ENCODE data around the gene VGLL4. TPM values are rescaled to one million over a fixed set of nuclear protein-coding genes. Genes with fewer than 3 reads are reported as not detected.

Gene VGLL4
- total RNA-seq, 2 experiments from 2014 or later = 36.1 to 74.5 TPM

GRCh38 chr3:11551036-11551435, 92.7 kb downstream of the VGLL4 start:
- intact Hi-C loops (cut with micrococcal nuclease; ENCODE audit: unreplicated experiment) = no loop called here
- TF ChIP-seq, protein P1, sequence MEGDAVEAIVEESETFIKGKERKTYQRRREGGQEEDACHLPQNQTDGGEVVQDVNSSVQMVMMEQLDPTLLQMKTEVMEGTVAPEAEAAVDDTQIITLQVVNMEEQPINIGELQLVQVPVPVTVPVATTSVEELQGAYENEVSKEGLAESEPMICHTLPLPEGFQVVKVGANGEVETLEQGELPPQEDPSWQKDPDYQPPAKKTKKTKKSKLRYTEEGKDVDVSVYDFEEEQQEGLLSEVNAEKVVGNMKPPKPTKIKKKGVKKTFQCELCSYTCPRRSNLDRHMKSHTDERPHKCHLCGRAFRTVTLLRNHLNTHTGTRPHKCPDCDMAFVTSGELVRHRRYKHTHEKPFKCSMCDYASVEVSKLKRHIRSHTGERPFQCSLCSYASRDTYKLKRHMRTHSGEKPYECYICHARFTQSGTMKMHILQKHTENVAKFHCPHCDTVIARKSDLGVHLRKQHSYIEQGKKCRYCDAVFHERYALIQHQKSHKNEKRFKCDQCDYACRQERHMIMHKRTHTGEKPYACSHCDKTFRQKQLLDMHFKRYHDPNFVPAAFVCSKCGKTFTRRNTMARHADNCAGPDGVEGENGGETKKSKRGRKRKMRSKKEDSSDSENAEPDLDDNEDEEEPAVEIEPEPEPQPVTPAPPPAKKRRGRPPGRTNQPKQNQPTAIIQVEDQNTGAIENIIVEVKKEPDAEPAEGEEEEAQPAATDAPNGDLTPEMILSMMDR (conservative IDR thresholded peaks at IDR 0.05; ENCODE audit: low read length) = no peak
- no peaks in the 10 kb centered on the region for H3K9me2 ChIP-seq (ENCODE audit: insufficient read depth, low read length)
- no peak overlapping the region for H3K4me3 ChIP-seq (ENCODE audit: low read depth, low read length, poor library complexity, severe bottlenecking)
- H3K4me1 ChIP-seq (ENCODE audit: insufficient read depth, low read length, poor library complexity, severe bottlenecking) = peaks cover 18% of the 10 kb centered on the region
- H3K9me3 ChIP-seq (ENCODE audit: low read length) = no peaks in the 10 kb centered on the region
- no TSS peak for BruUV-seq (replicated peaks)
- H3K79me2 ChIP-seq (ENCODE audit: insufficient read depth, low read depth, low read length) = no peaks in the 10 kb centered on the region
- H2AFZ ChIP-seq (ENCODE audit: low read length) = no peak overlapping the region
- no peaks in the 10 kb centered on the region for H4K20me1 ChIP-seq (ENCODE audit: insufficient read depth, low read length)
- no peak overlapping the region for H3K4me2 ChIP-seq (ENCODE audit: low read length)
- DNase-seq (ENCODE audit: low spot score) = no peak
- H3K36me3 ChIP-seq (ENCODE audit: insufficient read depth, low read length) = peaks cover 26% of the 10 kb centered on the region
- CTCF ChIA-PET (ENCODE audit: unreplicated experiment) = no interaction called here
- H3K27ac ChIP-seq (ENCODE audit: low read depth, low read length, poor library complexity, severe bottlenecking) = no peak overlapping the region
- POLR2A ChIA-PET = no interaction called here

GRCh38 chr3:11549580-11550140, 94.1 kb downstream of the VGLL4 start:
- H3K9me2 ChIP-seq (ENCODE audit: insufficient read depth, low read length) = no peaks in the 10 kb centered on the region
- H3K4me1 ChIP-seq (ENCODE audit: insufficient read depth, low read length, poor library complexity, severe bottlenecking) = peaks cover 18% of the 10 kb centered on the region
- no peaks in the 10 kb centered on the region for H4K20me1 ChIP-seq (ENCODE audit: insufficient read depth, low read length)
- no peaks in the 10 kb centered on the region for H3K9me3 ChIP-seq (ENCODE audit: low read length)
- no peak for TF ChIP-seq EZH2phosphoT487 (IDR thresholded peaks at IDR 0.05; ENCODE audit: borderline replicate concordance, low read depth, low read length)
- TF ChIP-seq, protein P1 (conservative IDR thresholded peaks at IDR 0.05; ENCODE audit: low read length) = no peak
- intact Hi-C loops (cut with micrococcal nuclease; ENCODE audit: unreplicated experiment) = no loop called here
- TSS peak; percentile 56 for BruUV-seq (replicated peaks)
- H3K4me2 ChIP-seq (ENCODE audit: low read length) = no peak overlapping the region
- H3K79me2 ChIP-seq (ENCODE audit: insufficient read depth, low read depth, low read length) = no peaks in the 10 kb centered on the region
- DNase-seq (ENCODE audit: low spot score) = no peak
- H2AFZ ChIP-seq (ENCODE audit: low read length) = no peak overlapping the region
- no peak overlapping the region for H3K4me3 ChIP-seq (ENCODE audit: low read depth, low read length, poor library complexity, severe bottlenecking)
- ChIA-PET POLR2A (interaction anchor here (0.6 kb wide), 1 partner anchor 25 kb away, joined by 4 read pairs; no protein-coding TSS in a partner anchor), CTCF (ENCODE audit: unreplicated experiment) (no interaction called here)
- no peak overlapping the region for H3K27ac ChIP-seq (ENCODE audit: low read depth, low read length, poor library complexity, severe bottlenecking)
- H3K36me3 ChIP-seq (ENCODE audit: insufficient read depth, low read length) = peaks cover 12% of the 10 kb centered on the region; the same call in 1 of the 2 replicates

- intact Hi-C loops (cut with micrococcal nuclease; ENCODE audit: unreplicated experiment) = no loop called here
- Histone ChIP-seq H3K4me2 (ENCODE audit: low read length) (no peak overlapping the region), H3K9me2 (ENCODE audit: insufficient read depth, low read length) (no peaks in the 10 kb centered on the region), H3K27ac (ENCODE audit: low read depth, low read length, poor library complexity, severe bottlenecking) (no peak overlapping the region), H3K79me2 (ENCODE audit: insufficient read depth, low read depth, low read length) (no peaks in the 10 kb centered on the region), H3K4me3 (ENCODE audit: low read depth, low read length, poor library complexity, severe bottlenecking) (no peak overlapping the region), H2AFZ (ENCODE audit: low read length) (no peak overlapping the region), H4K20me1 (ENCODE audit: insufficient read depth, low read length) (no peaks in the 10 kb centered on the region), H3K36me3 (ENCODE audit: insufficient read depth, low read length) (0 out of 2 replicates have a peak, but pooled peaks cover 3% of the 10 kb centered on the region), H3K4me1 (ENCODE audit: insufficient read depth, low read length, poor library complexity, severe bottlenecking) (peaks cover 18% of the 10 kb centered on the region), H3K9me3 (ENCODE audit: low read length) (no peaks in the 10 kb centered on the region)
- CTCF ChIA-PET (ENCODE audit: unreplicated experiment) = no interaction called here
- POLR2A ChIA-PET = interaction anchor here (0.6 kb wide), 1 partner anchor 26 kb away, joined by 4 read pairs; no protein-coding TSS in a partner anchor
- no peak for DNase-seq (ENCODE audit: low spot score)
- no peak for TF ChIP-seq EZH2phosphoT487 (IDR thresholded peaks at IDR 0.05; ENCODE audit: borderline replicate concordance, low read depth, low read length)
- TF ChIP-seq, protein P1 (conservative IDR thresholded peaks at IDR 0.05; ENCODE audit: low read length) = no peak
- BruUV-seq (replicated peaks) = no TSS peak
Measured at GRCh38 chr3:11548721-11549131, 95.0 kb downstream of the VGLL4 start.

All from OCI-LY7 (cell line).